Body of pancreas (tissue), 4 donors: ENCODE measurements around the gene ENOSF1. TPM values are rescaled to one million over a fixed set of nuclear protein-coding genes. Genes with fewer than 3 reads are reported as not detected.

Experiments
- ATAC-seq: fragments of 150-250 bp; one replicate; pipeline ENCODE4 v1.9.1; 2016
- DNase-seq, 4 donors: peaks; one replicate each; pipeline ENCODE4 v3.0.0-alpha.2; 2019
- H3K27ac ChIP-seq, 4 donors: fragments of 200-600 bp; sonication (generic); 1 replicate in 3 of 4; 2 replicates in 1 of 4; pipeline versions ENCODE4 v1.5.1 to v1.6.1; 2016 to 2019; ENCODE audit warnings: mild to moderate bottlenecking in 1 of 4, mixed read lengths in 1 of 4, moderate library complexity in 1 of 4
- H3K27me3 ChIP-seq, 2 donors: fragments of 200-600 bp; sonication (generic); one replicate each; pipeline ENCODE4 v1.6.0; 2016; ENCODE audit warnings: mild to moderate bottlenecking in 1 of 2
- H3K36me3 ChIP-seq, 2 donors: fragments of 200-600 bp; sonication (generic); replicated peaks in 1 of 2; 2 replicates each; pipeline ENCODE4 v1.5.1; 2016; ENCODE audit warnings: low read depth in 2 of 2; ENCODE audit not compliant: insufficient read depth in 1 of 2
- H3K4me1 ChIP-seq: fragments of 200-600 bp; sonication (generic); one replicate; pipeline ENCODE4 v1.6.0; 2016
- H3K4me3 ChIP-seq, 2 donors: fragments of 200-600 bp; sonication (generic); 1 replicate in 1 of 2; 2 replicates in 1 of 2; pipeline ENCODE4 v1.5.1; 2016 to 2019
- H3K9me3 ChIP-seq, 3 donors: fragments of 200-600 bp; sonication (generic); 1 replicate in 2 of 3; 2 replicates in 1 of 3; pipeline ENCODE4 v1.5.1; 2016
- CTCF ChIP-seq, 7 experiments: fragments of 450-650 bp in 4 of 7; fragments of 200-600 bp in 3 of 7; sonication (generic) in 3 of 7; IDR thresholded peaks; one replicate each; pipeline ENCODE4 v1.5.1; 2016 to 2019; ENCODE audit warnings: antibody characterized with exemption in 7 of 7
- POLR2A ChIP-seq, 3 donors: fragments of 450-650 bp; IDR thresholded peaks; one replicate each; pipeline ENCODE4 v1.6.1; 2016; ENCODE audit warnings: antibody characterized with exemption in 3 of 3, mild to moderate bottlenecking in 2 of 3
- WGBS, 2 donors: methylation state at CpG; one replicate each; pipeline ENCODE4 v1.1.5; 2017; 5-methylcytosine and 5-hydroxymethylcytosine counted together
- intact Hi-C: fragments of 100-400 bp; cut with DNase I; formaldehyde crosslinking; loops from one replicate; pipeline ENCODE4 v1.15.1; 2023
- total RNA-seq, 2 donors: library from RNA; depleted of rRNA; stranded (reverse); fragments of >200 nt; gene quantifications; one replicate each; pipeline ENCODE4 v1.1.0, GENCODE V29; 2016

Gene ENOSF1
- total RNA-seq, 2 donors from 2014 or later = 59.7 to 62.3 TPM

- no peak for ATAC-seq
- peaks cover 22% of the 10 kb centered on the region for H3K4me1 ChIP-seq
- no peaks in the 10 kb centered on the region for H3K9me3 ChIP-seq
- intact Hi-C loops = no loop called here
- H3K27me3 ChIP-seq = no peaks in the 10 kb centered on the region
- H3K27ac ChIP-seq = no peak overlapping the region
- H3K36me3 ChIP-seq = no peaks in the 10 kb centered on the region
- no peak for DNase-seq
- WGBS, 2 donors = 77 to 80% methylated on average over 1 of the region's 1 CpG
- no peak overlapping the region for H3K4me3 ChIP-seq
- TF ChIP-seq POLR2A (IDR thresholded peaks at IDR 0.05) (no peak), CTCF (IDR thresholded peaks at IDR 0.05) (no peak)
Measured at GRCh38 chr18:709771-710170, 2.7 kb downstream of the ENOSF1 start.

GRCh38 chr18:708096-708495 is 4.3 kb downstream of the ENOSF1 start:
- ATAC-seq (no peak), DNase-seq (no peak)
- WGBS, 2 donors = 94 to 95% methylated on average over 10 of the region's 10 CpGs

GRCh38 chr18:706405-706804 is 6.0 kb downstream of the ENOSF1 start:
- Histone ChIP-seq H3K4me1 (peaks cover 24% of the 10 kb centered on the region), H3K4me3 (no peak overlapping the region), H3K36me3 (no peaks in the 10 kb centered on the region), H3K9me3 (no peaks in the 10 kb centered on the region), H3K27ac (no peak overlapping the region), H3K27me3 (no peaks in the 10 kb centered on the region)
- 87 to 88% methylated on average over 8 of the region's 8 CpGs for WGBS, 2 donors
- intact Hi-C loops = no loop called here
- ATAC-seq (no peak), DNase-seq (no peak)
- no peak for TF ChIP-seq CTCF (IDR thresholded peaks at IDR 0.05)
- TF ChIP-seq POLR2A (IDR thresholded peaks at IDR 0.05) = no peak

More at GRCh38 chr18:708096-708495, 4.3 kb downstream of the ENOSF1 start:
- no peak overlapping the region for H3K27ac ChIP-seq
- no peaks in the 10 kb centered on the region for H3K36me3 ChIP-seq
- no peak overlapping the region for H3K4me3 ChIP-seq
- TF ChIP-seq POLR2A (IDR thresholded peaks at IDR 0.05) = no peak
- intact Hi-C loops = no loop called here
- H3K9me3 ChIP-seq = no peaks in the 10 kb centered on the region
- H3K4me1 ChIP-seq = peaks cover 28% of the 10 kb centered on the region
- H3K27me3 ChIP-seq = no peaks in the 10 kb centered on the region

- H3K4me3 ChIP-seq = no peak overlapping the region
- no peak for DNase-seq
- no peaks in the 10 kb centered on the region for H3K36me3 ChIP-seq
- no peaks in the 10 kb centered on the region for H3K27me3 ChIP-seq
- peaks cover 10% of the 10 kb centered on the region for H3K4me1 ChIP-seq
- WGBS, 2 donors = 71 to 85% methylated on average over 7 to 8 of the region's 8 CpGs
- peak; percentile 42 for ATAC-seq
- TF ChIP-seq CTCF (IDR thresholded peaks at IDR 0.05) (no peak), POLR2A (IDR thresholded peaks at IDR 0.05) (no peak)
- H3K9me3 ChIP-seq = no peaks in the 10 kb centered on the region
- intact Hi-C loops = no loop called here
- H3K27ac ChIP-seq = peak overlapping the region in 2 of 4 donors; percentile 13 to 49
Measured at GRCh38 chr18:703213-703967, 9.0 kb downstream of the ENOSF1 start.

GRCh38 chr18:697800-698199 is 14.6 kb downstream of the ENOSF1 start:
- H3K4me3 ChIP-seq = no peak overlapping the region
- H3K9me3 ChIP-seq = no peaks in the 10 kb centered on the region
- ATAC-seq (no peak), DNase-seq (peak in 2 of 4 donors; percentile 17 to 60)
- no peaks in the 10 kb centered on the region for H3K27me3 ChIP-seq
- H3K4me1 ChIP-seq = peaks cover 5% of the 10 kb centered on the region
- intact Hi-C loops = no loop called here
- H3K27ac ChIP-seq = no peak overlapping the region
- 68 to 92% methylated on average over 10 of the region's 10 CpGs for WGBS, 2 donors
- H3K36me3 ChIP-seq = no peaks in the 10 kb centered on the region
- TF ChIP-seq CTCF (IDR thresholded peaks at IDR 0.05) = peak in 3 of 7 experiments; percentile 9 to 46 (median 23)
- TF ChIP-seq POLR2A (IDR thresholded peaks at IDR 0.05) = no peak
